Measurements from ENCODE around the gene GPR176. TPM values are rescaled to one million over a fixed set of nuclear protein-coding genes. Genes with fewer than 3 reads are reported as not detected.
A peak's percentile ranks its signal among the peaks of the same experiment; 100 is the strongest.

Gene GPR176
- total RNA-seq, 4 donors from 2014 or later, result 2.4 to 18.6 (median 9.1) TPM

DNA sequence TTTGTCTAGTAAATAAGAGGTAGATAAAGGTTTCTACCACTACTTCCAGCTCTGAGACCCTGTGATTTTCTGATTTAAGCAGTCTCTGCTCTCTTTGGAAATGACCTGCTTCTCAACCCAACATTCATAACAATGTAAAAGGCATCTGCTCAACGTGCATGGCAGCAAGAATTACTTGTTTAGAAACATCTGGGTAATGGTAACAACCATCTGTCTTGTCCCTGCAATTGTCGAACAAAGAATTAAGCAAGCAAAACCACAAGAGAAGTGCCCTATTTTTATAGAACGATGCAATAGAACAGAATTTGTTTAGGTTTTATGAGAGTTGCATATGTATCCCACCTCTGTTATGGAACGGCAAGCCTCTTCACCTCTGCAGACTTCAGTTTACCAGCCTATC is 130.3 kb downstream of the GPR176 start:
- Histone ChIP-seq H3K4me1 (peaks cover 0 to 16% (median 0%) of the 10 kb centered on the region in 4 donors), H3K4me3 (no peak overlapping the region), H3K9me3 (no peaks in the 10 kb centered on the region), H3K27me3 (no peaks in the 10 kb centered on the region), H3K27ac (no peak overlapping the region), H3K36me3 (no peaks in the 10 kb centered on the region)
- WGBS, 2 donors, result 74 to 75% methylated on average over 4 of the region's 4 CpGs
- TF ChIP-seq, protein P1, sequence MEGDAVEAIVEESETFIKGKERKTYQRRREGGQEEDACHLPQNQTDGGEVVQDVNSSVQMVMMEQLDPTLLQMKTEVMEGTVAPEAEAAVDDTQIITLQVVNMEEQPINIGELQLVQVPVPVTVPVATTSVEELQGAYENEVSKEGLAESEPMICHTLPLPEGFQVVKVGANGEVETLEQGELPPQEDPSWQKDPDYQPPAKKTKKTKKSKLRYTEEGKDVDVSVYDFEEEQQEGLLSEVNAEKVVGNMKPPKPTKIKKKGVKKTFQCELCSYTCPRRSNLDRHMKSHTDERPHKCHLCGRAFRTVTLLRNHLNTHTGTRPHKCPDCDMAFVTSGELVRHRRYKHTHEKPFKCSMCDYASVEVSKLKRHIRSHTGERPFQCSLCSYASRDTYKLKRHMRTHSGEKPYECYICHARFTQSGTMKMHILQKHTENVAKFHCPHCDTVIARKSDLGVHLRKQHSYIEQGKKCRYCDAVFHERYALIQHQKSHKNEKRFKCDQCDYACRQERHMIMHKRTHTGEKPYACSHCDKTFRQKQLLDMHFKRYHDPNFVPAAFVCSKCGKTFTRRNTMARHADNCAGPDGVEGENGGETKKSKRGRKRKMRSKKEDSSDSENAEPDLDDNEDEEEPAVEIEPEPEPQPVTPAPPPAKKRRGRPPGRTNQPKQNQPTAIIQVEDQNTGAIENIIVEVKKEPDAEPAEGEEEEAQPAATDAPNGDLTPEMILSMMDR (IDR thresholded peaks at IDR 0.05), result no peak
- no peak for TF ChIP-seq EP300 (IDR thresholded peaks at IDR 0.05)
- TF ChIP-seq POLR2A (IDR thresholded peaks at IDR 0.05), result no peak
- DNase-seq (ENCODE audit: low spot score in 2 of 2), result no peak

DNA sequence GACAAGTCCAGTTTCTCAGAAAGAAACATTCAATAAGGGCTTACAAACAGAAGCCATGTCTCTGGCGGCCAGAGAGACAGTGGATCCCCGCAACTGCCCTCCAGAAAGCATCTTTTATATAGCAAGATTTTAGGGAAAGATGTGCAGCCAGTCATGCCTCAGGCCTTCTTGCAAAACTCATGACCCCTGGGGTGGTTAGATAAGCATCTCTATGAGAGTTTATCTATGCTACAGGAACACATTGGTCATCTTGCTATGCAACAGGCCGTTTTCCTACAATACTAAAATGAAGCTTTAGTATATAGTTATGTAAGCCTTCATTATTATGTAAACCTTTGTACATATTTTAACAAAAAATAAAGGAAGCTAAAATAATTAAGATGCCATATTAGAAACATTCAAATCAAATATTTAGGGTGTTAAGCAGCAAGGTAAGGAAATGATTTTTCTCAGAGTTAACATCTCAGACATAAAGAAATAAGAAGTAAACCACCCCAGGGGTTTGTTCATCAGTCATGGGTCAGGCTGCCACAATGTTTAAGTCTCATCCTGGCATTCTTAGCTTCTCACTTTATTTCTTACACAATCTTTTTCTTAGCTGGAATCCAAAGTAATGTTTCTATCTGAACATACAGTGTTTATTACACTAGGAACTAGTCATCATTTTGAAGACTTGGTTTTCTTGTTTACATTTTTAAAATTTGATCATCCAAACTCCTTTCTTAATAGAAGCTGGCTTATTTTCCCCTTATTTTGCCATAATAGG is 131.1 kb downstream of the GPR176 start:
- Histone ChIP-seq H3K27ac (no peak overlapping the region), H3K4me1 (peaks cover 0 to 24% (median 0%) of the 10 kb centered on the region in 4 donors), H3K27me3 (no peaks in the 10 kb centered on the region), H3K9me3 (no peaks in the 10 kb centered on the region), H3K4me3 (no peak overlapping the region), H3K36me3 (no peaks in the 10 kb centered on the region)
- WGBS, 2 donors, result 65 to 78% methylated on average over 3 of the region's 3 CpGs
- TF ChIP-seq EP300 (IDR thresholded peaks at IDR 0.05) (no peak), POLR2A (IDR thresholded peaks at IDR 0.05) (no peak)
- TF ChIP-seq, protein P1 (IDR thresholded peaks at IDR 0.05), result no peak
- no peak for DNase-seq (ENCODE audit: low spot score in 2 of 2)

DNA sequence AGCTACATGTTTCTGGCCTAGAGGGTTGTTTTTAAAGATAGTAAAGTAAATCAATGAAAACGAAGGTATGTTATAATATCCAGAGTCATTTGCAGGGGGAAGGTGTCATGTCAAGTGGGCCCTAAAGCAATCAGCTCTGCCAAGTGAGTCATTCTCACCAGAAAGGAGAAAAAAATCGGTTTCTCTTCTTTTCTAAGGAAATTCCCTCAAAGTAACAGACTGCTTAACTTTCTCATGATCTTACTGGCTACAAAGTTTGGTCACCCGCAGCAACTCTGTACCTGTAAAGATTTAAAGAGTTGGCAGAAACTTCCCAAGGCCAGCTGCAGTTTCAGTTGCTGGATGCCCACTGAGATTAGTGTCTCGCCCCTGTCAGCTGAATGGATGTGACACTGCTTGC is 132.0 kb downstream of the GPR176 start:
- Histone ChIP-seq H3K4me1 (peaks cover 0 to 32% (median 2%) of the 10 kb centered on the region in 4 donors), H3K36me3 (no peaks in the 10 kb centered on the region), H3K27me3 (no peaks in the 10 kb centered on the region), H3K4me3 (no peak overlapping the region), H3K27ac (no peak overlapping the region), H3K9me3 (no peaks in the 10 kb centered on the region)
- WGBS, 2 donors, result 56 to 67% methylated on average over 4 of the region's 4 CpGs
- no peak for DNase-seq (ENCODE audit: low spot score in 2 of 2)
- TF ChIP-seq EP300 (IDR thresholded peaks at IDR 0.05), result no peak
- no peak for TF ChIP-seq POLR2A (IDR thresholded peaks at IDR 0.05)
- TF ChIP-seq, protein P1 (IDR thresholded peaks at IDR 0.05), result no peak

DNA sequence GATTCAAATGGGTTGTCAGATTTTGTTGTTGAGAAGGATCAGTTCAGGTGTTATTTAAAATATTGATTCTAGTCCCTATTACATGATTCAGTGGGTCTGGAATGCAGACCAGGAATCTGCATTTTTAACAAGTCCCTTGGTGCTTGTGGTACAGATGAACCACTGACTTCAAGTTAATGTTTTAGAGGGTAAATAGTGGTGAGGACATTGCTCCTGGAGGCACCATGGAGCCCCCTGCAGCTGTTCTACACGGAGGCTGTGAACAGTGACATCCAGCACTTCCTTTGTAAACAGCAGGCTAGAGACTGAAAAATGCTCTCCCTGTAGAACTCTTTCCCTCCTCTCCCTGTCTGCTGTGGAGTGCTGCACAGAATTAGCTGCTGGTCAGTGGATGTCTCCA is 132.6 kb downstream of the GPR176 start:
- Histone ChIP-seq H3K27ac (no peak overlapping the region), H3K4me1 (peaks cover 0 to 32% (median 2%) of the 10 kb centered on the region in 4 donors), H3K9me3 (no peaks in the 10 kb centered on the region), H3K36me3 (no peaks in the 10 kb centered on the region), H3K27me3 (no peaks in the 10 kb centered on the region), H3K4me3 (no peak overlapping the region)
- DNase-seq (ENCODE audit: low spot score in 2 of 2), result no peak
- WGBS, 2 donors, result 14 to 27% methylated on average over 1 of the region's 1 CpG
- TF ChIP-seq, protein P1 (IDR thresholded peaks at IDR 0.05), result no peak
- TF ChIP-seq POLR2A (IDR thresholded peaks at IDR 0.05), result no peak
- no peak for TF ChIP-seq EP300 (IDR thresholded peaks at IDR 0.05)

DNA sequence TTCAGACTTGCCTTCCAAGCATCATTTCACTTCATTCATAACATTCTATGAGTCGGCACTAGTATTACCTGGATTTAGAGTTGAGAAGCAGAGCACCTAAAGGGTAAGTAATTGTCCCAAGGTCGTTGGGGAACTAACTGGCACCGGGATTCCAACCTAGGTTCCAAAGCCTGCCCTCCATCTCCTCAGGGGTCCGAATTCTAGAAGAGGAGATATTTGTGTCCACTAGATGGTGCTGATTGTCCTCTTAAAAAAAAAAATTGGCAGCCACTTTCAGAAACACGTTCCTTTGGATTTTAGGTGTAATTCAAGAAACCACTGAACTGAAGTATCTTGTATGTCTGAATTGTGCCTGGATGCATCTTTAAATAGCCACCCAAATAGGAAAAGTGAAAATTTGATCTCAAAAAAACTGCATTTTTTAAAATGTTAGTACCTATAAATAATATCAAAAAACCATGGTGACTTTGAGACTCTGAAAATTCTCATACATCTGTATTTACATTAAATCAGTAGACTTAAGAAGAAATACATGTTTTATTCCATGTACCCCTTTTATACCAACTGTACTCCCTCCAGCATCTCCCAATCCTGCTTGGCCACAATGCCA is 133.5 kb downstream of the GPR176 start:
- Histone ChIP-seq H3K4me1 (peaks cover 0 to 39% (median 2%) of the 10 kb centered on the region in 4 donors), H3K4me3 (no peak overlapping the region), H3K27ac (no peak overlapping the region), H3K9me3 (no peaks in the 10 kb centered on the region), H3K27me3 (no peaks in the 10 kb centered on the region), H3K36me3 (no peaks in the 10 kb centered on the region)
- WGBS, 2 donors, result 1 to 7% methylated on average over 5 of the region's 5 CpGs
- TF ChIP-seq POLR2A (IDR thresholded peaks at IDR 0.05) (no peak), EP300 (IDR thresholded peaks at IDR 0.05) (peak in 1 of 2 donors; percentile 30)
- TF ChIP-seq, protein P1 (IDR thresholded peaks at IDR 0.05), result peak; percentile 58 to 74 (median 64)
- no peak for DNase-seq (ENCODE audit: low spot score in 2 of 2)

Data from tibial nerve (tissue), 4 donors.